Esophagus muscularis mucosa (tissue), 4 donors: Measurements from ENCODE around the gene ZMYND15.

Source experiments
- EP300 ChIP-seq: sonication (generic); formaldehyde crosslinking; IDR thresholded peaks from one replicate; pipeline ENCODE4 v1.6.1; 2017; ENCODE audit warnings: antibody characterized with exemption
- POLR2A ChIP-seq: fragments of 450-650 bp; IDR thresholded peaks from one replicate; pipeline ENCODE4 v1.6.1; 2017; ENCODE audit warnings: antibody characterized with exemption, moderate library complexity, mild to moderate bottlenecking, low read depth
- POLR2AphosphoS5 ChIP-seq, 2 donors: sonication (generic); formaldehyde crosslinking; IDR thresholded peaks; one replicate each; pipeline ENCODE4 v1.6.1; 2017; ENCODE audit warnings: antibody characterized with exemption in 2 of 2
- TF ChIP-seq, protein P1 (sequence below), 3 experiments: fragments of 200-600 bp in 2 of 3; fragments of 450-650 bp in 1 of 3; sonication (generic) in 2 of 3; IDR thresholded peaks; one replicate each; pipeline ENCODE4 v1.5.1; 2017 to 2019; ENCODE audit warnings: antibody characterized with exemption in 3 of 3, mild to moderate bottlenecking in 2 of 3, moderate library complexity in 1 of 3

- TF ChIP-seq, protein P1, sequence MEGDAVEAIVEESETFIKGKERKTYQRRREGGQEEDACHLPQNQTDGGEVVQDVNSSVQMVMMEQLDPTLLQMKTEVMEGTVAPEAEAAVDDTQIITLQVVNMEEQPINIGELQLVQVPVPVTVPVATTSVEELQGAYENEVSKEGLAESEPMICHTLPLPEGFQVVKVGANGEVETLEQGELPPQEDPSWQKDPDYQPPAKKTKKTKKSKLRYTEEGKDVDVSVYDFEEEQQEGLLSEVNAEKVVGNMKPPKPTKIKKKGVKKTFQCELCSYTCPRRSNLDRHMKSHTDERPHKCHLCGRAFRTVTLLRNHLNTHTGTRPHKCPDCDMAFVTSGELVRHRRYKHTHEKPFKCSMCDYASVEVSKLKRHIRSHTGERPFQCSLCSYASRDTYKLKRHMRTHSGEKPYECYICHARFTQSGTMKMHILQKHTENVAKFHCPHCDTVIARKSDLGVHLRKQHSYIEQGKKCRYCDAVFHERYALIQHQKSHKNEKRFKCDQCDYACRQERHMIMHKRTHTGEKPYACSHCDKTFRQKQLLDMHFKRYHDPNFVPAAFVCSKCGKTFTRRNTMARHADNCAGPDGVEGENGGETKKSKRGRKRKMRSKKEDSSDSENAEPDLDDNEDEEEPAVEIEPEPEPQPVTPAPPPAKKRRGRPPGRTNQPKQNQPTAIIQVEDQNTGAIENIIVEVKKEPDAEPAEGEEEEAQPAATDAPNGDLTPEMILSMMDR (IDR thresholded peaks at IDR 0.05), result no peak
- TF ChIP-seq EP300 (no peak), POLR2A (no peak), POLR2AphosphoS5 (IDR thresholded peaks at IDR 0.05) (no peak)
These were observed 1.9 kb downstream of the ZMYND15 start for GRCh38 chr17:4741544-4741943.
